Sigmoid colon (tissue), 7 donors: ENCODE measurements around the gene CEACAM19. TPM values are rescaled to one million over a fixed set of nuclear protein-coding genes. Genes with fewer than 3 reads are reported as not detected.

ENCODE experiments used
- DNase-seq: peaks from one replicate; pipeline ENCODE4 v3.0.0-alpha.2; 2019
- H3K27ac ChIP-seq, 4 donors: fragments of 200-600 bp; sonication (generic); one replicate each; pipeline ENCODE4 v1.5.1; 2016 to 2019; ENCODE audit warnings: mild to moderate bottlenecking in 1 of 4
- H3K27me3 ChIP-seq, 3 donors: fragments of 200-600 bp; sonication (generic); one replicate each; pipeline ENCODE4 v1.5.1; 2019; ENCODE audit warnings: mild to moderate bottlenecking in 1 of 3
- H3K36me3 ChIP-seq, 4 donors: fragments of 200-600 bp; sonication (generic); one replicate each; pipeline ENCODE4 v1.5.1; 2016 to 2019
- H3K4me1 ChIP-seq, 4 donors: fragments of 200-600 bp; sonication (generic); one replicate each; pipeline ENCODE4 v1.5.1; 2017 to 2019
- H3K4me3 ChIP-seq, 4 donors: fragments of 200-600 bp; sonication (generic); one replicate each; pipeline ENCODE4 v1.5.1; 2017 to 2019; ENCODE audit warnings: mild to moderate bottlenecking in 2 of 4, moderate library complexity in 1 of 4
- H3K9me3 ChIP-seq, 4 donors: fragments of 200-600 bp in 3 of 4; sonication (generic) in 3 of 4; one replicate each; pipeline versions ENCODE4 v1.5.1 to v1.6.1; 2013 to 2019
- CTCF ChIP-seq, 4 experiments: fragments of 450-650 bp in 3 of 4; fragments of 200-600 bp in 1 of 4; IDR thresholded peaks; one replicate each; pipeline ENCODE4 v1.5.1; 2016 to 2019; ENCODE audit warnings: antibody characterized with exemption in 4 of 4, mild to moderate bottlenecking in 3 of 4, moderate library complexity in 2 of 4
- EP300 ChIP-seq, 4 donors: sonication (generic); formaldehyde crosslinking; IDR thresholded peaks; one replicate each; pipeline ENCODE4 v1.6.1; 2017; ENCODE audit warnings: antibody characterized with exemption in 4 of 4
- POLR2A ChIP-seq, 2 donors: fragments of 450-650 bp; IDR thresholded peaks; one replicate each; pipeline ENCODE4 v1.6.1; 2016; ENCODE audit warnings: antibody characterized with exemption in 2 of 2, mild to moderate bottlenecking in 2 of 2, moderate library complexity in 2 of 2
- POLR2AphosphoS5 ChIP-seq, 4 donors: sonication (generic); formaldehyde crosslinking; IDR thresholded peaks; one replicate each; pipeline ENCODE4 v1.6.1; 2017; ENCODE audit warnings: antibody characterized with exemption in 4 of 4
- WGBS, 2 donors: extraction: QIAGEN DNeasy Blood & Tissue Kit; methylation state at CpG; one replicate each; pipeline ENCODE4 v1.1.7; 2013; 5-methylcytosine and 5-hydroxymethylcytosine counted together
- intact Hi-C: fragments of 100-400 bp; cut with DNase I; formaldehyde crosslinking; loops from one replicate; pipeline ENCODE4 v1.15.1; 2023
- polyA plus RNA-seq, 3 donors: library from polyadenylated mRNA; stranded (reverse); fragments of 200-250 nt; gene quantifications; one replicate each; pipeline ENCODE4 v1.2.3, GENCODE V29; 2013
- total RNA-seq, 4 donors: library from RNA; depleted of rRNA; stranded (reverse); fragments of >200 nt; gene quantifications; one replicate each; pipeline ENCODE4 v1.1.0, GENCODE V29; 2016
- donor health status: healthy with polysubstance abuse.
- donor health status: Bipolar disorder and iron deficiency.
- donor health status: healthy.

The CEACAM19 gene
- total and polyA plus RNA-seq, 7 donors, result 0.60 to 5.3 (median 1.4) TPM

- 73 to 80% methylated on average over 4 of the region's 4 CpGs for WGBS, 2 donors
- Histone ChIP-seq H3K27ac (no peak overlapping the region), H3K27me3 (peaks cover 0 to 17% (median 0%) of the 10 kb centered on the region in 3 donors), H3K9me3 (no peaks in the 10 kb centered on the region), H3K36me3 (no peaks in the 10 kb centered on the region), H3K4me1 (no peaks in the 10 kb centered on the region), H3K4me3 (no peak overlapping the region)
- no peak for DNase-seq
- intact Hi-C loops, result no loop called here
- no peak for TF ChIP-seq POLR2AphosphoS5 (IDR thresholded peaks at IDR 0.05)
These were observed 26.4 kb downstream of the CEACAM19 start for GRCh38 chr19:44697670-44698034.

GRCh38 chr19:44698492-44699201, 27.4 kb downstream of the CEACAM19 start, which contains the start of gene CEACAM16:
Gene CEACAM16 (plus strand): TSS chr19:44699151. CDS start chr19:44701457, 2,306 bp downstream.
- no peak for TF ChIP-seq CTCF (IDR thresholded peaks at IDR 0.05)
- no peak for TF ChIP-seq POLR2AphosphoS5 (IDR thresholded peaks at IDR 0.05)
- TF ChIP-seq POLR2A (IDR thresholded peaks at IDR 0.05), result no peak
- TF ChIP-seq EP300 (IDR thresholded peaks at IDR 0.05), result no peak
- intact Hi-C loops, result no loop called here
- H3K9me3 ChIP-seq, result no peaks in the 10 kb centered on the region
- H3K36me3 ChIP-seq, result no peaks in the 10 kb centered on the region
- H3K4me1 ChIP-seq, result no peaks in the 10 kb centered on the region
- H3K27ac ChIP-seq, result no peak within 1 kb of the TSS
- no peak for DNase-seq
- H3K27me3 ChIP-seq, result peaks cover 0 to 17% (median 0%) of the 10 kb centered on the region in 3 donors
- WGBS, 2 donors, result 55 to 79% methylated on average over 13 of the region's 13 CpGs
- H3K4me3 ChIP-seq, result no peak within 1 kb of the TSS

- H3K27me3 ChIP-seq, result peaks cover 0 to 17% (median 0%) of the 10 kb centered on the region in 3 donors
- no peaks in the 10 kb centered on the region for H3K9me3 ChIP-seq
- DNase-seq, result no peak
- H3K36me3 ChIP-seq, result no peaks in the 10 kb centered on the region
- WGBS, 2 donors, result 85 to 92% methylated on average over 5 of the region's 5 CpGs
- no peaks in the 10 kb centered on the region for H3K4me1 ChIP-seq
- no peak overlapping the region for H3K4me3 ChIP-seq
- no peak overlapping the region for H3K27ac ChIP-seq
- intact Hi-C loops, result no loop called here
- TF ChIP-seq EP300 (IDR thresholded peaks at IDR 0.05) (no peak), CTCF (IDR thresholded peaks at IDR 0.05) (no peak), POLR2A (IDR thresholded peaks at IDR 0.05) (no peak), POLR2AphosphoS5 (IDR thresholded peaks at IDR 0.05) (no peak)
These were observed 29.3 kb downstream of the CEACAM19 start for GRCh38 chr19:44700547-44700946.

- WGBS, 2 donors, result 76 to 85% methylated on average over 15 of the region's 15 CpGs
- Histone ChIP-seq H3K4me1 (no peaks in the 10 kb centered on the region), H3K9me3 (no peaks in the 10 kb centered on the region), H3K27ac (no peak overlapping the region), H3K36me3 (no peaks in the 10 kb centered on the region), H3K27me3 (peaks cover 0 to 17% (median 0%) of the 10 kb centered on the region in 3 donors), H3K4me3 (no peak overlapping the region)
- intact Hi-C loops, result no loop called here
- no peak for TF ChIP-seq POLR2A (IDR thresholded peaks at IDR 0.05)
- no peak for TF ChIP-seq EP300 (IDR thresholded peaks at IDR 0.05)
- no peak for TF ChIP-seq CTCF (IDR thresholded peaks at IDR 0.05)
- TF ChIP-seq POLR2AphosphoS5 (IDR thresholded peaks at IDR 0.05), result no peak
- no peak for DNase-seq
These were observed 29.9 kb downstream of the CEACAM19 start for GRCh38 chr19:44701228-44701627.

- DNase-seq, result no peak
- Histone ChIP-seq H3K4me3 (no peak overlapping the region), H3K4me1 (no peaks in the 10 kb centered on the region), H3K36me3 (no peaks in the 10 kb centered on the region), H3K27ac (no peak overlapping the region), H3K27me3 (peaks cover 0 to 7% (median 0%) of the 10 kb centered on the region in 3 donors), H3K9me3 (no peaks in the 10 kb centered on the region)
- intact Hi-C loops, result no loop called here
- no peak for TF ChIP-seq POLR2A (IDR thresholded peaks at IDR 0.05)
- TF ChIP-seq CTCF (IDR thresholded peaks at IDR 0.05), result no peak
- no peak for TF ChIP-seq POLR2AphosphoS5 (IDR thresholded peaks at IDR 0.05)
- 89 to 92% methylated on average over 17 of the region's 17 CpGs for WGBS, 2 donors
These were observed 31.4 kb downstream of the CEACAM19 start for GRCh38 chr19:44702551-44703176.
